ENCODE data around the gene CCR8.
"Not testable (repeated sequence)": the region's sequence is repeated elsewhere in the genome, so short reads cannot be mapped to it uniquely, and the experiment has no call there.

CCR8 gene

DNA sequence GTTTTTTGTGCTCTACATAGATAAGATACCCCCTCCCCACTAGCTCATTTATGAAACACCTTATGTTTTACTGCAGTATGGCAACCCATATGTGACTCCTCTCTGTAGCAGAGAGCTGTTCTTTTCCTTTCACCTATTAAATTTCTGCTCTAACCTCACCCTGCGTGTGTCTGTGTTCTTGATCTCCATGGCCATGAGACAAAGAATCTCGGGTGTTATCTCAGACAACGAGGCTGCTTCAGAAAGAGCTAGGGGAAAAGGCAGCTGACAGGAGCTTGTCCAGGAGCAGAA lies 18.0 kb downstream of the CCR8 start:
- Mint-ChIP-seq H3K4me3 (no peak overlapping the region), H3K4me1 (peaks cover 7 to 13% of the 10 kb centered on the region in 2 donors), H3K36me3 (no peaks in the 10 kb centered on the region), H3K9me3 (no peaks in the 10 kb centered on the region), H3K27ac (no peak overlapping the region), H3K27me3 (no peaks in the 10 kb centered on the region)
- no peak for DNase-seq
- no peak for ATAC-seq (replicated peaks)

DNA sequence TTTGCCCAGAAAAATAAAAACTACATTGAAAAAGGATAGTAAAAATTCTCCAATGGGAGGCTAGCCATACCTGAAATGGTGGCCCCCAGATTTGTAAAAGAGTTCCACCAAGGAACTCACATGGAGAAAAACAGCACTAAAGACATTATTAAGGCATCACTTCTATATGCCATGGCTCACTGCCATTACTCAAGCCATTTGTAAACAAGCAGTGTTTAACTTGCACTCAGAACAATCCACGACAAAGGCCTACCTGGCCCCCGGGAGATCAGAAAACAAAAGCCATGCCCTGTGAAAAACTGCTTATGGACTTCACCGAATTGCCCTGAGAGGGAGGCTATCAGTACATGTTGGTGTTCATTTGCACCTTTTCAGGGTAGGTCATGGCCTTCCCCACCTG lies 19.6 kb downstream of the CCR8 start:
- no peak for ATAC-seq (replicated peaks)
- H3K27me3 Mint-ChIP-seq: no peaks in the 10 kb centered on the region
- H3K36me3 Mint-ChIP-seq: no peaks in the 10 kb centered on the region
- H3K4me1 Mint-ChIP-seq: peaks cover 7 to 13% of the 10 kb centered on the region in 2 donors
- H3K9me3 Mint-ChIP-seq: no peaks in the 10 kb centered on the region
- no peak overlapping the region for H3K4me3 Mint-ChIP-seq
- DNase-seq: no peak
- H3K27ac Mint-ChIP-seq: no peak overlapping the region

DNA sequence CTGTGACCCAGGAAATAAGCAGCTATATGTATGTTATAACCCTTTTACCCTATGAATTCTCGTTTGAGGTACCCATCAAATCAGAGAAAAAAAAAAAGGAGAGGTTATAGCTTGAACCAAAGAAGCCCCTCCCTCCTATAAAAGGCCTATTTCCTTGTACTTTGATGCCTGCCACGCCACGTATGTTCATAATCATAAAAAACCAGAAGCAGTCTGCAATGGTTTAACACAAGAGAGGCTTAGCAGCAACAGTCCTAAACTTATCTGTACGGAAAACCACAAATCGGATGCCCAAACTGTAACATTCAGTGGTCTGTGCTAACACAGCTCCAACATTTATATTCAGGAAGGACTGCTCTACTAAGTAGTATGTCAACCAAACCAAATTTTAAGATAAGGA lies 21.2 kb downstream of the CCR8 start:
- DNase-seq (no peak), ATAC-seq (replicated peaks) (no peak)
- Mint-ChIP-seq H3K36me3 (no peaks in the 10 kb centered on the region), H3K27ac (no peak overlapping the region), H3K27me3 (peaks cover 0 to 6% of the 10 kb centered on the region in 2 donors), H3K9me3 (no peaks in the 10 kb centered on the region), H3K4me1 (peaks cover 7 to 13% of the 10 kb centered on the region in 2 donors), H3K4me3 (no peak overlapping the region)

DNA sequence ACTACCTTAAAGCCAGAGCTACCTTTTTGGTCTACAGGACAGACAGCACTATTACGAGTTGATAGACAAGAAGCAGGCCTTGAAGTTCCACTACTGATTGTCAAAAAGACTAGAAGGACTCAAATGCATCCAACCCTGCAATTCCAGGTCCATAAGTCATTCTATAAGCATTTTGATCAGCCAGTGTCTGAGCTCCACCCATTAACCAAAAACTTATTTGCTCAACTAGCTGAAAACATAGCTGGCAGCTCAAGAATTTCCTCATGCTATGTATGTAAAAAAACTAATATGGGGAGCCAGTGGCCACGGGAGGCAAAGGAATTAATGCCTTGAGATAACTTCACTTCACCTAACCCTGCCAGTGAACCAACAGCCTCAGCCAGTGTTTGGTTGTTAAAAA lies 21.6 kb downstream of the CCR8 start:
- not testable (repeated sequence) for H3K27me3 Mint-ChIP-seq; H3K36me3 Mint-ChIP-seq; H3K27ac Mint-ChIP-seq; H3K9me3 Mint-ChIP-seq; H3K4me3 Mint-ChIP-seq; ATAC-seq (replicated peaks); DNase-seq
- peaks cover 7 to 13% of the 10 kb centered on the region in 2 donors for H3K4me1 Mint-ChIP-seq

DNA sequence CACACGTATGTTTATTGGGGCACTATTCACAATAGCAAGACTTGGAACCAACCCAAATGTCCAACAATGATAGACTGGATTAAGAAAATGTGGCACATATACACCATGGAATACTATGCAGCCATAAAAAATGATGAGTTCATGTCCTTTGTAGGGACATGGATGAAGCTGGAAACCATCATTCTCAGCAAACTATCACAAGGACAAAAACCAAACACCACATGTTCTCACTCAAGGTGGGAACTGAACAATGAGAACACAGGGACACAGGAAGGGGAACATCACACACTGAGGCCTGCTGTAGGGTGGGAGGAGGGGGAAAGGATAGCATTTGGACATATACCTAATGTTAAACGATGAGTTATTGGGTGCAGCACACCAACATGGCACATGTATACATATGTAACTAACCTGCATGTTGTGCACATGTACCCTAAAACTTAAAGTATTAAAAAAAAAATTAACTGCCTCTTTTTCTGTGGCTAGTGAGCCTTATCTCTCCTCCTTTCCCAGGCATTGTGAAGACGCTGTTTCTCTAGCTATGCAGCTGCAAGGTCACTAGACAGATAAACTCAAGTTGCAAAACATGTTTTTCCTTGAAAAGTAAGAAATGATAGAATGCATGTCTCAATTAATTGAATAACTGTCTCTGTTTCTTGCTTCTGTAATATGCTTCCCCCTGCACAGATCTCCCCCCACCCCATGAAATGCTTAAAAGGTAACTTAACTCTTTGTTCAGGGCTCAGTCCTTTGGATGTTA lies 23.8 kb downstream of the CCR8 start:
- H3K4me1 Mint-ChIP-seq; DNase-seq; H3K36me3 Mint-ChIP-seq; H3K27me3 Mint-ChIP-seq; H3K4me3 Mint-ChIP-seq; H3K9me3 Mint-ChIP-seq; H3K27ac Mint-ChIP-seq; ATAC-seq (replicated peaks): not testable (repeated sequence)

DNA sequence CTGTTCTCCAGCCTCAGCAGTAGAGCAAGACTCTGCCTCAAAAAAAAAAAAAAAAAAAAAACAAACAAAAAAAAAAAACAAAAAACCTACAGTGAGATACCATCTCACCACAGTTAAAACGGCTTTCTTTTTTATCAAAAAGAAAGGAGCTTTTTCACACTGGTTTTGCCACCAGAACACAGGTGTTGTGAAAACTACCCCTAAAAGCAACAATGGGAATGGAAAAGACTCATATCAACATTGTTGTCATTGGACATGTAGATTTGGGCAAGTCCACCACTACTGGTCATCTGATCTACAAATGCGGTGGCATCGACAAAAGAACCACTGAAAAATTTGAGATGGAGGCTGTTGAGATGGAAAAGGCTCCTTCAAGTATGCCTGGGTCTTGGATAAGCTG lies 28.8 kb downstream of the CCR8 start:
- ATAC-seq (replicated peaks) (no peak), DNase-seq (no peak)
- no peaks in the 10 kb centered on the region for H3K9me3 Mint-ChIP-seq
- no peak overlapping the region for H3K27ac Mint-ChIP-seq
- peaks cover 13 to 21% of the 10 kb centered on the region in 2 donors for H3K27me3 Mint-ChIP-seq
- H3K4me1 Mint-ChIP-seq: peaks cover 7 to 10% of the 10 kb centered on the region in 2 donors
- no peak overlapping the region for H3K4me3 Mint-ChIP-seq
- no peaks in the 10 kb centered on the region for H3K36me3 Mint-ChIP-seq

DNA sequence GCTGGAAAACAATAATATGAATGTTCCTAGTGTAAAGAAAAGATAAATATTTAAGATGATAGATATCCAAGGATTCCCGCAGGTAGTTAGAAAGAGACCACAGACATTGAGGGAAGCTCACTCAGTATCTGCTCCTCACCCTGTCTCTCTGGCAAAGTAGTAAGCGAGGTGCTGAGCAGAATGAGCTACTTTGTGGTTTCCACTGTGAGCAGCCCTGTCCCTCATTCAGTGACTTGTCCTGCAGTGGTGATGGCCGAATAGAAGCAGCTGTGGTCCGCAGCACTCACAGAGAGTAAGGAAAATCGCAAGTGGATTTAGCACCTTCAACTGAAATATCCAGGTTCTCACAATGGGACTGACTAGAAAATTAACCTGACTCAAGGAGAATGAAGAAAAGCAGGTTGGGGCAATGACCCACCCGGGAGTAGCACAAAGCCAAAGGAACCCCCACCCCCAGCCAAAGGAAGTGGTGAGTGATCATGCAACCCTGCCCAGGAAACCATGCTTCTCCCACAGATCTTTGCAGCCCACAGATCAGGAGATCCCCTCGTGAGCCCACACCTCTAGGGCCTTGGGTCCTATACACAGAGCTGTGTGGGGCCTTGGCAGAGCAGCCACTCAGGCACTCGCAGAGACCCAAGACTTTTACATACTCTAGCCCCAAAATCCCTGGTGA lies 31.9 kb downstream of the CCR8 start:
- DNase-seq (no peak), ATAC-seq (replicated peaks) (peak; percentile 36 to 61)
- H3K27me3 Mint-ChIP-seq: peaks cover 10 to 21% of the 10 kb centered on the region in 2 donors
- H3K4me1 Mint-ChIP-seq: peaks cover 7 to 10% of the 10 kb centered on the region in 2 donors
- no peak overlapping the region for H3K27ac Mint-ChIP-seq
- H3K9me3 Mint-ChIP-seq: no peaks in the 10 kb centered on the region
- no peaks in the 10 kb centered on the region for H3K36me3 Mint-ChIP-seq
- no peak overlapping the region for H3K4me3 Mint-ChIP-seq

DNA sequence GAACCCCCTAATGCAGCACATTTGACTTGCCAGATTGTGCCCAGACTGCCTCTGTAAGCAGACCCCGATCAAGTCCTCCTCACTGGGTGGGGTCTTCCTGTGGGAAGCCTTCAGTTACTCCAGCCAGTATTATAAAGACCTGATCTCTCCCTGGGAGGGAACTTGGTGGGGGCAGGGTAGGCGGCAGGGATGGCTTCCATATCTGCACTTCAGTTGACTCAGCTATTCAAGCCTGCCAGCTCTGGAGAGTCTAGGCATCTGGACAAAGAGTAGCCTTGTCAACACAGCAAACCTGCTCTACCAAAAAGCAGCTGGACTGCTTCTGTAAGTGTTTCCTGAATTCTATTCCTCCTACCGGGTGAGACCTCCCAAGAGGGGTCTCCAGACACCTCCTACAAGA lies 32.7 kb downstream of the CCR8 start:
- no peak overlapping the region for H3K27ac Mint-ChIP-seq
- peaks cover 7 to 10% of the 10 kb centered on the region in 2 donors for H3K4me1 Mint-ChIP-seq
- ATAC-seq (replicated peaks): no peak

DNA sequence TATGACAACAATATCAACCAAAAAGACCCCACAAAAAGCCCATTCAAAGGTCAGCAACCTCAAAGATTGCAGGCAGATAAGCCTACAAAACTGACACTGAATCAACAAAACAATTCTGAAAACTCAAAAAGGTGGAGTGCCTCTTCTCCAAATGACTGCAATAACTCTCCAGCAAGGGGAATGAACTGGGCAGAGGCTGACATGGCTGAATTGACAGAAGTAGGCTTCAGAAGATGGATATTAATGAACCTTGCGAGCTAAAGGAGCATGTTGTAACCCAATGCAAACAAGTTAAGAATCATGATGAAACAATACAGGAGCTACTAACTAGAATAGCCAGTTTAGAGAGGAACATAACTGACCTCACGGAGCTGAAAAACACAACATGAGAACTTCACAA lies 33.3 kb downstream of the CCR8 start:
- ATAC-seq (replicated peaks): no peak
- Mint-ChIP-seq H3K4me1 (peaks cover 7 to 10% of the 10 kb centered on the region in 2 donors), H3K36me3 (no peaks in the 10 kb centered on the region), H3K4me3 (no peak overlapping the region), H3K9me3 (no peaks in the 10 kb centered on the region), H3K27me3 (peaks cover 10 to 14% of the 10 kb centered on the region in 2 donors), H3K27ac (no peak overlapping the region)
- no peak for DNase-seq

More for the DNA sequence above, 32.7 kb downstream of the CCR8 start:
- H3K4me3 Mint-ChIP-seq: no peak overlapping the region
- peaks cover 10 to 20% of the 10 kb centered on the region in 2 donors for H3K27me3 Mint-ChIP-seq
- no peaks in the 10 kb centered on the region for H3K36me3 Mint-ChIP-seq
- no peaks in the 10 kb centered on the region for H3K9me3 Mint-ChIP-seq
- no peak for DNase-seq

DNA sequence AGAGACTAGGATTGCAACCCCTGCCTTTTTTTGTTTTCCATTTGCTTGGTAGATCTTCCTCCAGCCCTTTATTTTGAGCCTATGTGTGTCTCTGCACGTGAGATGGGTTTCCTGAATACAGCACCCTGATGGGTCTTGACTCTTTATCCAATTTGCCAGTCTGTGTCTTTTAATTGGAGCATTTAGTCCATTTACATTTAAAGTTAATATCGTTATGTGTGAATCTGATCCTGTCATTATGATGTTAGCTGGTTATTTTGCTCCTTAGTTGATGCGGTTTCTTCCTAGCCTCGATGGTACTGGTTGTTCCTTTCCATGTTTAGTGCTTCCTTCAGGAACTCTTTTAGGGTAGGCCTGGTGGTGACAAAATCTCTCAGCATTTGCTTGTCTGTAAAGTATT lies 40.9 kb downstream of the CCR8 start:
- not testable (repeated sequence) for ATAC-seq (replicated peaks)

DNA sequence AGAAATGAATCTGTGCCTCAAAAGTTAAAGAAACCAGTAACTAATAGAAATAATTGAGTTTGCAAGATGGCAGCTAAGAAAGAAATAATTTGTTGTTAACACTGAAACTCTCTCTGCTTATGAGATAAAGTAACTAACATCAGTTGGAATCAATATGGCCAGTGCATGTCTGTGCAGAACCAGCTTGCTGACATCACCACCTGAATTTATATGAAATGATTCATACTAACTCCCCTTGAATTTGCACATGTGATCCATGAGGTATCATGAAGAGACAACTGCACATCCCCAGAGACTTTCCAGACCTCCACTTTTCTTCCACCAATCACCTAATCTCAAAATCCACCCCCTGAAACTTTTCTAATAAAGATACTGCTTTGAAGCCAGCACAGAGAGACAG lies 43.3 kb downstream of the CCR8 start:
- Mint-ChIP-seq H3K4me3 (no peak overlapping the region), H3K4me1 (no peaks in the 10 kb centered on the region), H3K36me3 (no peaks in the 10 kb centered on the region), H3K27me3 (peaks cover 5 to 32% of the 10 kb centered on the region in 2 donors), H3K27ac (no peak overlapping the region), H3K9me3 (peaks cover 4 to 6% of the 10 kb centered on the region in 2 donors)
- ATAC-seq (replicated peaks) (no peak), DNase-seq (no peak)

More for the DNA sequence above, 40.9 kb downstream of the CCR8 start:
- H3K9me3 Mint-ChIP-seq, DNase-seq, H3K36me3 Mint-ChIP-seq, H3K4me1 Mint-ChIP-seq, H3K4me3 Mint-ChIP-seq, H3K27ac Mint-ChIP-seq: not testable (repeated sequence)
- peaks cover 5 to 32% of the 10 kb centered on the region in 2 donors for H3K27me3 Mint-ChIP-seq

DNA sequence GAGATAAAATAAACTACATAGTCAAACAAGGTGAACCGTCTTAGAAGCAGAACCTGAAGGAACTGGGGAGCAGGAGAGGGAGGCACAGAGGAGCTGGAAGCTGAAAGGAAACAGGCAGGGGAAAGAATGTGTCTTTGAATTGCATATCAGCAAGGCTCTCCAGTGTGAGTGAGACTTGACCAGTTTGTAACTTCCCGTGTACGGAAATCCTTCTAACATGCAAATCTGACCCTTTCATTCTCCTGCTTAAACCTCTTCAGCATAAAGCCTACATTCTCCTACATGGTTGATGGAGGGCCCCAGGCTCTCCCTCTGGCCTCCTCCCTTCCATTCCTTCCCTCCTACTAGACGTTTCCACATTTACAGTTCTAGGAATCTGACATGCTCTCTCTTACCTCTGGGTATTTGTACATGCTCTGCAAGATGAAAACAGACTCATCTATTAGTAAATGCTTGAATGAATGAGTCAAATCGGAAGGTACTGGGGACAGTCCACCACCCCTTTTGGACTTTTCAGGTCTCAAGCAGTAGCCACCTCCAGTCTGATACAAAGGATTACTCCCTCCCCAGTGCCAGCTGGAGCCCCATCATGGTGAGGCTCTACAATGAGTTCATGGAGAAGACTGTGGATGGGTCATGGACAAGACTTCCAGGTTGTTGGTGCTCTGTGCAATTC lies 47.6 kb downstream of the CCR8 start:
- DNase-seq (no peak), ATAC-seq (replicated peaks) (no peak)
- H3K4me1 Mint-ChIP-seq: peaks cover 0 to 4% of the 10 kb centered on the region in 2 donors
- H3K27me3 Mint-ChIP-seq: peaks cover 0 to 15% of the 10 kb centered on the region in 2 donors
- no peak overlapping the region for H3K27ac Mint-ChIP-seq
- H3K4me3 Mint-ChIP-seq: no peak overlapping the region
- H3K36me3 Mint-ChIP-seq: no peaks in the 10 kb centered on the region
- no peaks in the 10 kb centered on the region for H3K9me3 Mint-ChIP-seq

DNA sequence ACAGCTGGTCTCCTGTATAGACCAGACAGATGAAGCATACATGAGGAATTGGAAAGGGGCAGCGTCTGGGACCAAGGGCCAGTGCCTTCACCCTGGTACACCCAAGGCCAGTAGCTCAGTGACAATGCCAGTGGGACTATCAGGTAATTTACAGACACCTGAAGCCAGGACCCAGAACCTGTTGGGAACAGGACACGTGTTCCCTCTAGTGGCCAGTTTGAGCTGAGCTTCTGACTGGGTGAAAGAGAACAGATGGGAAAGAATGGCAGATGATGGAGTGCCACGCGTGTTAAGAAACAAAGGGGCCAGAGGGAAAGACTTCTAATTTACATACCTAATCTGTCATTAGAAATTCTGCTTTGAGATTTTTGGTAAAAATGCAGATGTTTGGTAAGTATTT lies 48.6 kb downstream of the CCR8 start:
- peaks cover 0 to 12% of the 10 kb centered on the region in 2 donors for H3K27me3 Mint-ChIP-seq
- H3K4me1 Mint-ChIP-seq: peaks cover 0 to 4% of the 10 kb centered on the region in 2 donors
- peak; percentile 80 to 88 for ATAC-seq (replicated peaks)
- no peak overlapping the region for H3K4me3 Mint-ChIP-seq
- no peaks in the 10 kb centered on the region for H3K9me3 Mint-ChIP-seq
- peak; percentile 18 for DNase-seq
- H3K36me3 Mint-ChIP-seq: no peaks in the 10 kb centered on the region
- H3K27ac Mint-ChIP-seq: no peak overlapping the region

DNA sequence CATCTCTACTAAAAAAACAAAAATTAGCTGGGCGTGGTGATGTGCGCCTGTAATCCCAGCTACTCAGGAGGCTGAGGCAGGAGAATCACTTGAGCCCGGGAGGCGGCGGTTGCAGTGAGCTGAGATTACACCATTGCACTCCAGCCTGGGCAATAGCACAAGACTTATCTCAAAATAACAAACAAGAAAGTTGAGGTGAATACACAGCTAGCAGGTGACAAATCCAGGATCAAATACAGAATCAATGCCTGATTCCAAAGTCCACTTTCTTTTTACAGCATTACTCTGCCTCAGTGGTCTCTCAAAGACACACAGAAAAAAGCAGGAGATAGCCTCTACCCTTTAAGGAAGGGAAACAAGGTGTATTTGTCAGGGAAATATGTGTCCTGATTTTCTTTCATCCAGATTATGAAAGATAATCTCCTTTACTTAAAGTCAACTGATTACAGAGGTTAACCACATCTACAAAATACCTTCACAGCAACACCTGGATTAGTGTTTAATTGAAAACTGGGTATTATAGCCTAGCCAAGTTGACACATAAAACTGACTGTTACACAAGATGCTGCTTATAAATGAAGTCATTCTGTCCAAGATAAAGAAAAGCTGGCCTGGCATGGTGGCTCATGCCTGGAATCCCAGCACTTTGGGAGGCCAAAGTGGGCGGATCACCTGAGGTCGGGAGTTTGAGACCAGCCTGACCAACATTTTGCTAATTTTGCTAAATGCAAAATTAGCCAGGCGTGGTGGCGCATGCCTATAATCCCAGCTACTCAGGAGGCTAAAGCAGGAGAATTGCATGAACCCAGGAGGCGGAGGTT lies 49.7 kb downstream of the CCR8 start:
- H3K4me3 Mint-ChIP-seq: no peak overlapping the region
- H3K36me3 Mint-ChIP-seq: peaks cover 3 to 5% of the 10 kb centered on the region in 2 donors
- H3K27ac Mint-ChIP-seq: no peak overlapping the region
- peaks cover 0 to 4% of the 10 kb centered on the region in 2 donors for H3K4me1 Mint-ChIP-seq
- ATAC-seq (replicated peaks) (no peak), DNase-seq (no peak)
- H3K27me3 Mint-ChIP-seq: peaks cover 0 to 6% of the 10 kb centered on the region in 2 donors
- no peaks in the 10 kb centered on the region for H3K9me3 Mint-ChIP-seq
